ENCODE measurements around the gene MYRIP.

DNA sequence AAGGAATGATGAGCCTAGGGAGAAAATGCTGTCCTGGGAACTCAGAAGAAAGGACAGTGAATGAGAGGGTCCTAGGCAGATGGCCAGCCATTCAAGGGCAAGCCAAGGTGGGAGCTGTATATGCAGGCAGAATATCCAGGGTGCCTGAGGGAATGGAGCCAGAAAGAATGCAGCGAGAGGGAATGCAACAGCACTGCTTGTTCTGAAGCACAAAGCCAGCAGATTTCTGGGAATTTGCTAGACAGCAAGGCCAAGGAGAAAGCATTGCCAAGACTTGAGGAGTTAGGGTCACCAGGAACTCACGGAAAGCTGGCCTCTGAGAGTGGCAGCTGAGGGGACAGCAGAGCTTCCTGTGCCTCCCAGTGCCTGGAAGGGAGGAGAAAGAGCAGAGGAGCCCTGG, 200.6 kb downstream of the MYRIP start:
- TF ChIP-seq POLR2A (IDR thresholded peaks at IDR 0.05) (no peak), CTCF (IDR thresholded peaks at IDR 0.05) (no peak)

Data from testis (tissue), 2 donors.